T-helper 1 cell treated with Interleukin-12 subunit alpha and Interleukin-12 subunit beta and Interleukin-4 antibody, amounts not matched to agents 30 μg/mL and 1 μg/mL, for 36 hours (primary cell): ENCODE measurements around the gene MLPH.
"Not testable (repeated sequence)": the region's sequence is repeated elsewhere in the genome, so short reads cannot be mapped to it uniquely, and the experiment has no call there.

Experiments
- H3K27ac Mint-ChIP-seq: one replicate; pipeline ENCODE4 v1.8.0; 2021; ENCODE audit warnings: mild to moderate bottlenecking, mixed read lengths
- H3K27me3 Mint-ChIP-seq: one replicate; pipeline ENCODE4 v1.8.0; 2021; ENCODE audit warnings: low read depth, mixed read lengths
- H3K36me3 Mint-ChIP-seq: one replicate; pipeline ENCODE4 v1.8.0; 2021; ENCODE audit warnings: low read depth, mixed read lengths
- H3K4me1 Mint-ChIP-seq: one replicate; pipeline ENCODE4 v1.8.0; 2021; ENCODE audit warnings: low read depth, mixed read lengths
- H3K4me3 Mint-ChIP-seq: one replicate; pipeline ENCODE4 v1.8.0; 2021; ENCODE audit warnings: mild to moderate bottlenecking, moderate library complexity, mixed read lengths
- H3K9me3 Mint-ChIP-seq: one replicate; pipeline ENCODE4 v1.8.0; 2021; ENCODE audit warnings: mixed read lengths

Gene MLPH

DNA sequence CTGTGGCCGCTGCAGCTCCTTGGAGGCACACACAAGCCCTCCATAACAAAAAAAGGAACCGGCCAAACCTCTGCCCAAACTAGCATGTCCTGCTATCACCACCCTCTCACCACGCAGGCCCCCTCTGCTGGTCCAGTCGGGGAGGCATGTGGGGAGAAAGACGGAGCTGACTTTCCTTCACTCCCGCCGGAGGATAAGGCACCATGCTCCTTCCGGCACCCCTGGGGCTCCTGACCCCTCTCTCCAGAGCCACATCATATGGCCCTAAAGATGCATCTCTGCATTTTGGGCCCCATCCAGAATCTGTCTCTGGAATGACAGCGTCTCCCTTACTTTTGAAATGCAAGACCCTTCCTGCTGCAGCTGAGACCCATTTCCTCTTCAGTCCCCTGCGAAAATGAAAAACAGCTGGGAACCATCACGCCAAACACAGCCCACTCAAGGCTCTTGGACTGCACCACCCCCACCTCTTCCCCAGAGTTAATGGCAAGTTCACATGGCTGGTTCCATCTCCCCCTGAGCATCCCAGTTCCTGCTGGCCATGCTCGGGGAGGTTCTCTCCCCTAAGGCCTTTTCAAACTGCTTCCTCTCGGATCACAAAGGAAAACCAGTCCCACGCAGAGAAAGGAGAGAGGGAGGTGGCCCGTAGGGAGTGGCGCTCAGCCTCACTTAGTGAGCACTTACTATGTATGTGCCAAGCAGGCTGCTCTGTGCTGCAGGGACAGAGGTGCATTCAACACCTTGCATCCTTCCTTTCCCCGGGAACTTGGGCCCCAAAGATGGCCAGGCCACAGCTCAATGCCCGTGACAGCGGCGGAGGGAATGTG is 35.2 kb upstream of the MLPH start:
- H3K4me1 Mint-ChIP-seq: peaks cover 2% of the 10 kb centered on the region
- peaks cover 8% of the 10 kb centered on the region for H3K9me3 Mint-ChIP-seq
- no peak overlapping the region for H3K27ac Mint-ChIP-seq
- no peaks in the 10 kb centered on the region for H3K36me3 Mint-ChIP-seq
- no peak overlapping the region for H3K4me3 Mint-ChIP-seq
- no peaks in the 10 kb centered on the region for H3K27me3 Mint-ChIP-seq

DNA sequence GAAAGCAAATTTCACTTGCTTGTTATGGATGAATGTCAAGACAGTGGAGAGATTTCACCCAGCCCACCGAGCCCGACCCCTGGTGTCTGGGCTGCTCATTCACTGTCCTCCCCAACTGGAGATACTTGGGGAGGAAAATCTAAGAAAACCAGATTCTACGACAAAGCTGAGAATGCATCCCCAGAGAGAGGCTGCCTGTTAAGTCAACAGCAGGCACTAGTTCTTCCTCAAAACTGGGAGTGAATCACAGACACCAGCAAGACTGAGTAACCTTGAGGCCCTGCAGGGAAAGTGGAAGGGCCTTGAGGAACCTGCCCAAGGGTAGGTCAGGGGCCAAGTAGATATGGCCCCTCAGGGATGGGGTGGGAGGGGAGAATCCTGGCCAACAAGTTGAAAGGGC is 34.2 kb upstream of the MLPH start:
- Mint-ChIP-seq H3K27me3 (peaks cover under 1% of the 10 kb centered on the region), H3K36me3 (no peaks in the 10 kb centered on the region), H3K4me1 (peaks cover 2% of the 10 kb centered on the region), H3K4me3 (no peak overlapping the region), H3K27ac (no peak overlapping the region), H3K9me3 (peaks cover 13% of the 10 kb centered on the region)

DNA sequence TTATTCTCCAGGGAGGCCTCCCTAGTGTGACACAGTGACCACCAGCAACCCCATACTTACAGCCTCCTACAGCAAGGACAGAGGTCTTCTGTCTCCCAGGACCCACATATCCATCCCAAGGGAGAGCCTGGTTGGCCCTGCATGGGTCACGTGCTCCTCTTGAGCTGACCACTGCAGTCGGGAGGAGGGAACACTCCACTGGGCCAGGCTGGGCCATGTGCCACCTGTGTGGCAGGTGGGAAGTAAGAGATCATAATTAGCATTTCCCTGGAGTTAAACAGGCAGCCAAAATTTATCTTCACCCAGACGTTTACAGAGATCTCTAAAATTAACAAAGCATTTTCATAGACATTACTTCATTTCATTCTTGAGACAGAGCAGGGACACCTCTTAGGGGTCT is 33.4 kb upstream of the MLPH start:
- H3K4me3 Mint-ChIP-seq: no peak overlapping the region
- peaks cover 6% of the 10 kb centered on the region for H3K36me3 Mint-ChIP-seq
- H3K4me1 Mint-ChIP-seq: peaks cover 10% of the 10 kb centered on the region
- H3K27ac Mint-ChIP-seq: no peak overlapping the region
- H3K9me3 Mint-ChIP-seq: peaks cover 18% of the 10 kb centered on the region
- peaks cover 3% of the 10 kb centered on the region for H3K27me3 Mint-ChIP-seq

DNA sequence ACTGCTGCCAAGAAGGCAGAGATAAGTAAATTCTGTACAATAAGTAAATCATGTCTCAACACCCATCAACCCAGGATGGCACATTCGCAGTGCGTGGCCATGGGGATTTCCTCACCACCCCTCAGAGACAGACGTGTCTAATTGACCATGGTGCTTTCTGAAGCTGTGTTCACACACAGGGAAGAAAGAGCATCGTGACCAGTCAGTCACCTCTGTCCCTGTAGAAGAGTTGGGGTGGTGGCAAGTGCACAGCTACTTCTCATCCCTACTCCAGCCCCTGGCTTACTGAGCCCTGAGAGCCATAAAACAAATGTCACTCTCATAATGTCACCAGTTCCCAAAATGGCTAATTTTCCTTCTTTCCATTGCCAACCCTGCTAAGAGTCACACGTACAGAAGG is 31.3 kb upstream of the MLPH start:
- Mint-ChIP-seq H3K36me3 (peaks cover 6% of the 10 kb centered on the region), H3K27ac (no peak overlapping the region), H3K9me3 (peaks cover 18% of the 10 kb centered on the region), H3K4me3 (no peak overlapping the region), H3K4me1 (peaks cover 15% of the 10 kb centered on the region), H3K27me3 (peaks cover 3% of the 10 kb centered on the region)

DNA sequence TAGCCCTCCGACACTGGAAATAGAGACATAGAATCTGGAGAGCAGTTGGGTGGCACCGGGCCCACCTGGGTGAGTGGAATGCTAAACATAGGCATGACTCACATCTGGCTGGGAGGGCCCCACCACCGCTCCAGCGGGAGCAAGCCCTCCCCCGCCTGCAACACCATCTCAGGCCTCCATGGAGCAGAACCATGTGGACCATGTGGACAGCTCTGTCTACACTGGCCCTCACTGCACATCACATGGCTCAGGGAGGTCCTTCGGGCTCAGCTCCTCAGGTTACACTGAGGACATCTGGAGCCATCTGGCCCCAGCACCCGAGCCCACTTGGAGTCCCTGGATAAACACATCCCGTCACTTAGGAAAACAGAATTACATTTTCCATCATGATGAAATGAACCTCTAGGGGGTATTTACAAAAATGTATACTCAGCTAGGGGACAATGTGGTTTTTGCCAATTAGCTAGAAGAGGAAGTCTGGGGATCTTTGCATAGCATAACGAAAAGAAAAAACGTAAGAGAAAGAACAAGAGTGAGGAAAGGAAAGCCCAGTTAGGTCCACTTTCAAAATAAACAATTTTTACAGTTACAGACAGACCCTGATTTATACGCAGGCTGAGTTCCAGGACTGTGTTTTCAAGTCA is 30.7 kb upstream of the MLPH start:
- peaks cover 15% of the 10 kb centered on the region for H3K4me1 Mint-ChIP-seq
- H3K27ac Mint-ChIP-seq: no peak overlapping the region
- H3K27me3 Mint-ChIP-seq: peaks cover 7% of the 10 kb centered on the region
- peaks cover 6% of the 10 kb centered on the region for H3K36me3 Mint-ChIP-seq
- H3K9me3 Mint-ChIP-seq: peaks cover 23% of the 10 kb centered on the region
- H3K4me3 Mint-ChIP-seq: no peak overlapping the region

DNA sequence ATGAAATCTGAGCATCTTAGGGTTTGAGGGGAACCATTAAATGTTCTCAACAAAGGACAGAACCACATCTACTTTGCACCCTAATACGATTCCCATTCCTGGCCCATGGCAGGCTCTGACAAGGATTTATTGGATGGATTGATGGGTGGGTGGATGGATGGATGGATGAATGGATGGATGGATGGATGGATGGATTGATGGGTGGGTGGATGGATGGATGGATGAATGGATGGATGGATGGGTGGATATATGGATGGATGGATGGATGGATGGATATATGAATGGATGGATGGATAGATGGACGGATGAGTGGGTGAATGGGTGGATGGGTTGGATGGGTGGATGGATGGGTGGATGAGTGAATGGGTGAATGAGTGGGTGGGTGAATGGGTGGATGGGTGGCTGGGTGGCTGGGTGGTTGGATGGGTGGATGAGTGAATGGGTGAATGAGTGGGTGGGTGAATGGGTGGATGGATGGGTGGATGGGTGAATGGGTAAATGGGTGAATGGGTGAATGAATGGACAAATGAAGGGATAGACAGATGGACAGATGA is 29.6 kb upstream of the MLPH start:
- H3K4me1 Mint-ChIP-seq: peaks cover 15% of the 10 kb centered on the region
- H3K9me3 Mint-ChIP-seq: peaks cover 28% of the 10 kb centered on the region
- peaks cover 8% of the 10 kb centered on the region for H3K27me3 Mint-ChIP-seq

DNA sequence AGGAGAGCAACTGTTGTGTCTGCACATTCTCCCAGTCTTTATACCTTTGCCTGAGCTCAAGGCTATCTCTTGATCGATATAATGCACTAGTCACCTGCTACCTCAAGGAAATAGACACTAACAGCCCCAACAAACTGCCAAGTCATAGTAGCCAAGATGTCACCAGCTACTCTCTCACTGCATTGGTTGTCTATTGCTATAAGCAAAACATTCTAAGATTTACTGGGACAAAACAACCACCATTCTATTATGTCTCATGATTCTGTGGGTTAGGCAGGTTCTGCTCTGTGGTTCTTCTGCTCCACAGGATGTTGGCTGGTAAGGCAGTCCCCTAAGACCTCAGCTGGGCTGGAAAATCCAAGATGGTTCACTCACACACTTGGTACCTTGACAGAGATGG is 28.5 kb upstream of the MLPH start:
- H3K27ac Mint-ChIP-seq: peak overlapping the region; percentile 18
- peaks cover 6% of the 10 kb centered on the region for H3K36me3 Mint-ChIP-seq
- peaks cover 8% of the 10 kb centered on the region for H3K27me3 Mint-ChIP-seq
- H3K9me3 Mint-ChIP-seq: peaks cover 28% of the 10 kb centered on the region
- H3K4me1 Mint-ChIP-seq: peaks cover 15% of the 10 kb centered on the region
- H3K4me3 Mint-ChIP-seq: no peak overlapping the region

More for the DNA sequence above, 29.6 kb upstream of the MLPH start:
- Mint-ChIP-seq H3K36me3 (peaks cover 6% of the 10 kb centered on the region), H3K4me3 (no peak overlapping the region), H3K27ac (no peak overlapping the region)

DNA sequence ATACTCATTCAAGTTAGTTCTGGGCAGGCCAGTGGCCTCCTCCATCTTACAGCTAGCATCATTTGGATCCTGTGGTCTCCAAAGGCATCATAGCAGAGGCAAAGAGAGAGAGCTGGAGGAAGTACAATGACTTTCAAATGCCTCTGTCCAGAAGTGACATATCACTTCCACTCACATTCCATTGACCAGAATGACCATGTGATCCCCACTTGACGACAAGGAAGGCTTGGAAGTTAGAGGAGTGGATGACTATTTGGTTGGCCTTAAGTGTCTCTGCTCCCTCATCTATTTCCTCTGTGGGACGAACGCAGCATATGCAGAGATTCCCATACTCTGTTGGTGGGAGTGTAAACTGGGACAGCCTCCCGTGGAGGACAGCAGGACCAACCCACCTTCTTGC is 27.8 kb upstream of the MLPH start:
- Mint-ChIP-seq H3K27me3 (peaks cover 8% of the 10 kb centered on the region), H3K36me3 (peaks cover 6% of the 10 kb centered on the region), H3K4me1 (peaks cover 15% of the 10 kb centered on the region), H3K9me3 (peaks cover 25% of the 10 kb centered on the region), H3K27ac (no peak overlapping the region), H3K4me3 (no peak overlapping the region)

DNA sequence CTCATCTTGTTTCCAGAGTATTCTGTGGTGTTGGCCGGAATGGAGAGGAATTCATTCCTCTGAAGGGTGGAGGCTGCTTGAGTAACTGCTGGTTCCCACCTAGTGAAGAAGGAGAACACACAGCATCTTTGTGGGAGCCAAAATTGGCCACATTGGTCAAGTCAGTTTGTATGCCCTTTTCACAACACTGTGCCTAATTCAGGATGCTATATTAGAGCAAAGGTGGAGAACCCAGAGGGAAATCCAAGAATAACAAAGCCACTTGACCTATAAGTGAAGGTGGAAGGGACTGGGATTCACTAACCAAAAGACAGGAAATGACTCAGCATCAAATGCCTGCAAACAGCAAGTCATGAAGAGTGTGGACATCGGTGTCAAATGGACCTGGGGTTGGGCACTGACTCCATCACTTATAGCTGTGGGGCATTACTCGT is 27.3 kb upstream of the MLPH start:
- Mint-ChIP-seq H3K27ac (no peak overlapping the region), H3K36me3 (peaks cover 6% of the 10 kb centered on the region), H3K4me3 (no peak overlapping the region), H3K9me3 (peaks cover 23% of the 10 kb centered on the region), H3K4me1 (peaks cover 15% of the 10 kb centered on the region), H3K27me3 (peaks cover 8% of the 10 kb centered on the region)

DNA sequence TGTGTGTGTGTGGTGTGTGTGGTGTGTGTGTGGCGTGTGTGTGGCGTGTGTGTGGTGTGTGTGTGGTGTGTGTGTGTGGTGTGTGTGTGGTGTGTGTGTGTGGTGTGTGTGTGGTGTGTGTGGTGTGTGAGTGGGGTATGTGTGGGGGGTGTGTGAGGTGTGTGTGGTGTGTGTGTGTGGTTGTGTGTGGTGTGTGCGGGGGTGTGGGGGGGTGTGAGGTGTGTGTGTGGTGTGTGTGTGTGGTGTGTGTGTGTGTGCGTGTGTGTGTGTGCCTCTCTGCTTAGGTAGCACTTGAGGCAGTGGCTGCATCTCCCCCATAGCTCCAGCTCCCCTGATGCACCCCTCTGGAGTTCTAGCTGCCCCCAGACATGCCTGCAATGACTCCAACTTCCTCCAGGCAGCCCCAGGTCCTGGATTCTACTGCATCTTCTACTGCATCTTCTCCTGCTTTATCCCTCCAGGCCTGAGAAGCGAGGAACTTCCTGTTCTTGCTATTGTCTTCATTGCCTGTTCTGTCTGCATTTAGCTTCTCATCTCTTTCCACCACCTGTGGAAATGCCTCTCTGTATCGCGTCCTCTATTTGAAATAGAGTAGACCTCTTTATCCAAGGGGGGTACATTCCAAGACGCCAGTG is 22.2 kb upstream of the MLPH start:
- H3K27ac Mint-ChIP-seq: no peak overlapping the region
- H3K9me3 Mint-ChIP-seq: peaks cover 10% of the 10 kb centered on the region

DNA sequence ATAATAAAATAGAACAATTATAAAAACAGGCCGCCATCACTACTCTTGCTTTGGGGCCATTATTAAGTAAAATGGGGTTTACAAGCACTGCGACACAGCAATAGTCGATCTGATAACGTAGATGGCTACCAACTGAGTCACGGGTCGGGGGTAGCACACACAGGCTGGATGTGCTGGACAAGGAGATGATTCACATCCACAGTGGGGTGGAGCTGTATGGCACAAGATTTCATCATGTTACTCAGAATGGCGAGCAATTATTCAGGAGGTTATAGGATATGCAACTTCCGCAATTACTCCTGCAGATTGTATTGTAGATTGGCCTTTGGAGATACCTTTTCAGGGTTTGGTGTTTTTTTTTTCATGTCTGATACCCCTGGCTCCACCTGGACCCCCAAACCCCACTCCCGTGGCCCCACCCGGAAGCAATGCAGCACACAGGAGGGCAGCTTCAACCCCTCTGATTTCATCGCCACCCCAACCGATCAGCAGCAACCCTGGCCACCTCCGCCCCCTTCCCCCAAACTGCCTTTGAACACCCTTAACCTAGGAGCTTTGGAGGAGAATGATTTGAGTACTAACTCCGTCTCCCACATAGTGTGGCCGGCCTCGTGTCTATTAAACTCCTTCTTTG is 21.4 kb upstream of the MLPH start:
- Mint-ChIP-seq H3K36me3 (no peaks in the 10 kb centered on the region), H3K4me3 (no peak overlapping the region), H3K9me3 (peaks cover 10% of the 10 kb centered on the region), H3K27me3 (peaks cover 9% of the 10 kb centered on the region), H3K4me1 (no peaks in the 10 kb centered on the region), H3K27ac (no peak overlapping the region)

More for the DNA sequence above, 22.2 kb upstream of the MLPH start:
- H3K36me3 Mint-ChIP-seq: no peaks in the 10 kb centered on the region
- H3K4me3 Mint-ChIP-seq: no peak overlapping the region
- H3K27me3 Mint-ChIP-seq: peaks cover 5% of the 10 kb centered on the region
- peaks cover 2% of the 10 kb centered on the region for H3K4me1 Mint-ChIP-seq

DNA sequence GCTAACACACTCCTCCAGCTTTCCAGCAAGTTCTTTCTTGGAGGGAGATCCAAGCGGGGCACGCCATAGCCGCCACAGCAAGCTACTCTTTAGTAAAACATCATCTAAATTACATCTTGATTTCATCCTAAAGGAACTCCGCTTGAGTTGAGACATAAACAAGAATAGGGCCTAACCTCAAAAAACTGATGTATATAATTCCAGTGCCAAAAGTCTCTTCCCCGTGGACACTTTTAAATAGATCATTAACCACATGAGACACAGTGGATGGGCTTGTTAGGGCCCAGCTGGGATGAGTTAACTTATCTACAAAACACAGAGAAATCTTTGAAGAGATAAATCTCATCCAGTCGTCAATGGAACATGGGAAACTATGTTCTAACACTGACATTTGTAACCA is 20.8 kb upstream of the MLPH start:
- Mint-ChIP-seq H3K4me3 (no peak overlapping the region), H3K27ac (no peak overlapping the region), H3K27me3 (peaks cover 6% of the 10 kb centered on the region), H3K4me1 (peaks cover 1% of the 10 kb centered on the region), H3K36me3 (no peaks in the 10 kb centered on the region), H3K9me3 (peaks cover 6% of the 10 kb centered on the region)

DNA sequence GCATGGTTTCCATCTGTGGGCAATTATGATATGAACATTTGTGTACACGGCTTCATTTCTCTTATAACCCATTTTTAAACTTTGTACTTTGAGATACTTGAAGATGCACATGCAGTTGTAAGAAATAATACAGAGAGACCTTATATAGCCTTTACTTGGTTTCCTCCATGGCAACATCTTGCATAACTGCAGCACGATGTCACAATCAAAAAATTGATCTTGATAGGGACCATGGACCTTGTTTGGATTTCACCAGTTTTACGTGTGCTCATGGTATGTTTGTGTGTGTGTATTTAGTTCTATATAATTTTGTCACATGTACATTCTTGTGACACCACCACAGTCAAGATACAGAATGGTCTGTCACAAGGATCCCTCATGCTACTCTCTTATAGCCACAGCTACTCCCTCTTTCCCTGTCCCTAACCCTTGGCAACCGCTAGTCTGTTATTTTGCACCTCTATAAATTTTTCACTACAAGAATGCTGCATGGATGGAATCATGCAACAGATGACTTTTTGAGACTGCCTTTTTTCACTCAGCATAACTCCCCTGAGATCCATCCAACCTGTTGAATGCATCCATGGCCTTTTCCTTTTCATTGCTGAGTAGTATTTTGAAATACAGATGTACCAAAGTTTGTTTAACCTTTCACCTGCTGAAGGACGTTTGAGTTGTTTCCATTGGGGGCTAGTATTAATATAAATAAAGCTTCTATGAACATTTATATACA is 19.4 kb upstream of the MLPH start:
- H3K4me3 Mint-ChIP-seq: no peak overlapping the region
- no peaks in the 10 kb centered on the region for H3K36me3 Mint-ChIP-seq
- no peak overlapping the region for H3K27ac Mint-ChIP-seq
- H3K9me3 Mint-ChIP-seq: no peaks in the 10 kb centered on the region
- peaks cover 4% of the 10 kb centered on the region for H3K27me3 Mint-ChIP-seq
- peaks cover 2% of the 10 kb centered on the region for H3K4me1 Mint-ChIP-seq

DNA sequence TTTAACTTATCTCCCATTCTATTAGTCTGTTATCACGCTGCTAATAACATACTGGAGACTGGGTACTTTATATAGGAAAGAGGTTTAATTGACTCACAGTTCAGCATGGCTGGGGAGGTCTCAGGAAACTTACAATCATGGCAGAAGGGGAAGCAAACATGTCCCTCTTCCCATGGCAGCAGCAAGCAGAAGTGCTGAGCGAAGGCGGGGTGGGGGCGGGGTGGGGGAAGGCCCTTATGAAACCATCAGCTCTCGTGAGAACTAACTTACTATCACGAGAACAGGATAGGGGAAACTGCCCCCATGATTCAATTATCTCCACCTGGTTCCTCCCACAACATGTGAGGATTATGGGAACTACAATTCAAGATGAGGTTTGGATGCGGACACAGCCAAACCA is 17.6 kb upstream of the MLPH start:
- H3K4me1 Mint-ChIP-seq, H3K27me3 Mint-ChIP-seq, H3K4me3 Mint-ChIP-seq, H3K9me3 Mint-ChIP-seq, H3K27ac Mint-ChIP-seq, H3K36me3 Mint-ChIP-seq: not testable (repeated sequence)
